ENCODE results near the gene DBP.
"Not testable (repeated sequence)": the region's sequence is repeated elsewhere in the genome, so short reads cannot be mapped to it uniquely, and the experiment has no call there.

Gene DBP

DNA sequence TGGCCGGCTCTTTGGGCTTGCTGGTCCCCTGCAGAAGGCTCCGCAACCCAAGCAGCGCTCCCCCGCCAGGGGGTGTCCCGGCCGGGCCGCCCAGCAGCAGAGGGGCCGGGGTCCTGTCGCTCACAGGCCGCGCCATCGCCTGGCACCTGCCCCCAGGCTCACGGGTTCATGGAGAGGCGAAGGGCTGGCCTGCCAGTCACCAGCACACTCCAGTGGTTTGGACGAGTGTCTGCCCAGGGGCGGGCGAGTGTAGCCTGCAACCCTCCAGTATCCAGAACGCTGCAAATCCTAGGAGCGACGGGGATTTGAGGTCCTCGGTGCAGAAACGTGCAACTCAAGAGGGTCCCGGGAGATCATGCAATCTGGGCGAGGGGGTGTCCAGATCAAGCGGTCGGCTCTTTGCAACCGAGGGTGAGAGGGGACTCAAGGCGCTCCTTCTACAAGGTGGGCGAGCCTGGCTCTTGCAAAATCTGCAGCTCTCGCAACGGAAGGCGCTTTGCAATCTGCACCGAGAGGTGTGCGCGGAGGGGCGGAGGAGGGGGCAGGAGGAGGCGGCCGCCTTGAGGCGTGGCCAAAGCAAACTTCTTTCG is at the start of gene DBP:
Gene DBP, minus strand, starts transcription at position 521 of the 590 bp plus-strand sequence. Its CDS starts 385 bp downstream, at position 136.
- DNase-seq (ENCODE audit: low read depth in 4 of 4, low spot score in 1 of 4): no peak

- DNase-seq (ENCODE audit: low read depth in 4 of 4, low spot score in 1 of 4): not testable (repeated sequence)
These were observed 49.5 kb upstream of the DBP start for GRCh38 chr19:48686637-48687036.

DNA sequence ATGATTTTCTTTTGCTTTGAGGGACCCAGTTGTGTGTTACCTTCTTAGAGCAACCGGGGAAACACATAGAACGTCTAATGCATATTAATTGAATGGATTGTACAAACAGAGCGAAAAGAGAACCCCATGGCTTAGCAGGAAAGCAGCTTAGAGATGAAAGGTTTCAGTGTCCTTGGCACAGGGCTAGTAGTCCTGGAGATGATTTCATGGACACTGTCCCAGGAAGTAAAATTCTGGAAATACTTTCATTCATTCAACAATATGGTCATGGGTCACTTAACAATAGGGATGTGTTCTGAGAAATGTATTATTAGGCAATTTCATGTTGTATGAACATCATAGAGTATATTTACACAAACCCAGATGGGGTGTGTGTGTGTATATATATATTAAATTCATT is 48.9 kb upstream of the DBP start:
- no peak for DNase-seq (ENCODE audit: low read depth in 4 of 4, low spot score in 1 of 4)

DNA sequence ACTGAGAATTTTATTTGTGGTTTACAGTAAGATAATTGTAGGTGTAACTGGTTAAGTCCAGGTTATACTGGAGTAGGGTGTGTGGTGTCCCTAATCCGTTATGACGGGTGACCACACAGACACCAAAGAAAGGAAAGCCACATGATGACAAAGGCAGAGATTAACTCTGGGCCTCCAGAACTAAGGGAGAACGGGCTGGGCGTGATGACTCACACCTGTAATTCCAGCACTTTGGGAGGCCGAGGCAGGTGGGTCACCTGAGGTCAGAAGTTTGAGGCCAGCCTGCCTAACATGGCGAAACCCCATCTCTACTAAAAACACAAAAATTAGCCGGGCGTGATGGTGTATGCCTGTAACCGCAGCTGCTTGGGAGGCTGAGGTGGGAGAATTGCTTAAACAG is 48.4 kb upstream of the DBP start:
- DNase-seq (ENCODE audit: low read depth in 4 of 4, low spot score in 1 of 4): no peak

- peak in 1 of 4 experiments; percentile 4 for DNase-seq (ENCODE audit: low read depth in 4 of 4, low spot score in 1 of 4)
These were observed 46.2 kb upstream of the DBP start for GRCh38 chr19:48683349-48683748.

DNA sequence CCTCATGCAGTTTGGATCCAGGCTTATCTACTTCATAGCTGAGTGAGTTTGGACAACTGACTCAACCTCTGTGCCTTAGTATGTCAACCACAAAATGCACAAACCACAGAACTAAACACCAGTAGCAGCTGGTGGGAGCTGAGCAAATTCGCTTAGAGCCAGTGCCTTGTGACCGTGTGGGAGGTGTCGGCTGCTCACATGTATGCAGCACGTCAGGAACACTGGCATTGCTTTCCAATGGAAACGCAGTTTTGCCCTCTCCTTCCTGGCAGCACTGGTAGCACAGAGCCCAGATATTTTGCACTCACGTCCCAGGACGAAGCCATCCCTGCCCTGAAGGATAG is 43.9 kb upstream of the DBP start:
- no peak for DNase-seq (ENCODE audit: low read depth in 4 of 4, low spot score in 1 of 4)

GRCh38 chr19:48680436-48681126 is 43.4 kb upstream of the DBP start:
- no peak for DNase-seq (ENCODE audit: low read depth in 4 of 4, low spot score in 1 of 4)

DNA sequence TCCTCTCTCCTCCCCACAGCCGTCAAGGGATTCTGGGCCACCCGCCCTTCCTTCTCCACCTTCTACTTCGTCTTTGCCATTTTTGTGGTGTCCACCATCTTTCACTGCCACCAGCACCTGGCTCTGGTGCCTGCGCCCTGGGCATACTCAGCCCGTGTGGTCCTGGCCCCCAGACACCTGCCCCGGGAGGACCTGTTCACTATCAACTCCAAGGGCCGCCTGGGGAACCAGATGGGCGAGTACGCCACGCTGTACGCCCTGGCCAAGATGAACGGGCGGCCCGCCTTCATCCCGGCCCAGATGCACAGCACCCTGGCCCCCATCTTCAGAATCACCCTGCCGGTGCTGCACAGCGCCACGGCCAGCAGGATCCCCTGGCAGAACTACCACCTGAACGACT is 42.8 kb upstream of the DBP start:
- DNase-seq (ENCODE audit: low read depth in 4 of 4, low spot score in 1 of 4): not testable (repeated sequence)

GRCh38 chr19:48678201-48678600 is 41.0 kb upstream of the DBP start:
- no peak for DNase-seq (ENCODE audit: low read depth in 4 of 4, low spot score in 1 of 4)

GRCh38 chr19:48676887-48677286 is 39.7 kb upstream of the DBP start:
- DNase-seq (ENCODE audit: low read depth in 4 of 4, low spot score in 1 of 4): no peak

DNA sequence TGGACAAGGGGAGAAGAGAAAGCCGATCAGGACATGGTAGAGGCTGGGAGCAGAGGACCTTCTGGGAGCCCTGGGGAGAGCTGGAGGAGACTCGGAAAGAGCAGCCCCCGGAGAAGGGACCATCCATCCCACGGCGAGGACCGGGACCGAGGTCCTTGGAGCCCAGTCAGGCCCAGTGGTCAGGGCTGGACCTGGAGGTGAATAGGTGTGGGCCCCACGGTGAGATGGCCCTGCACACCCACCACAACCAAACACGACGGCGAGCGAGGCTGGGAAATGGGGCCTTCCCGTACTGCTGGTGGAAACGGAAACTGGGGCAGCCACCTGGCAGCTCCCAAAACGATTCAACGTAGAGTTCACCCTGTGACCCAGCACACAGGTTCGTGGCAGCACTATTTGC is 39.3 kb upstream of the DBP start:
- no peak for DNase-seq (ENCODE audit: low read depth in 4 of 4, low spot score in 1 of 4)

- peak; percentile 49 to 66 (median 51) for DNase-seq (ENCODE audit: low read depth in 4 of 4, low spot score in 1 of 4)
These were observed 38.0 kb upstream of the DBP start for GRCh38 chr19:48674921-48675824.

DNA sequence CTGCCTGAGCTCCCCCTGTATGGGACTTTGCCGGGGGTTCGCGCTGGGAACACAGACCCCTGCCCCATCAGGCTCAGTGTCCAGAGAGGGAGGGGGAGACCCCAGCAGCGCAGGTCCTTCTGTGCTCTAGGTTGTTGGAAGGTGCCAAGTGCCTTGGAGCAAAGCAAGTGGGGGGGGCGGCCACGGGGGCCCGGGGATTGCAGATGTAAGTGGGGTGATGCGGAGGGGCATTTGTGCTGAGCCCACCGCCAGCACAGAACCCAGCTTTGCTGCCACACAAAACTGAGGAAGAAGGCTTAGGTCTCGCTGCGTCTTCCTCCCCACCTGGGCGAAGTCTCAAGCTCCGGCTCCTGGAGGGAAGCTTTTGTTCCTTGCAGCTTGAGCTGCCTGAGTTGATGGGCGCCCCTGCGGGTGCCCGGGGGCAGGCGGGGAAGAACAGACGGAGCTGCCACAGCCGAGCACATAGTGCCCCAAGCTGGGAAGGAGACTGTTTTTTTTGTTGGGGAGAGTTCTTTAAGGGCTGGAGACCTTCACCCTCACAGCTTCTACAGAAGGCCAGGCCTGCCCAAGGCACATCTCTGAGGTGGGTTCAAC is 37.1 kb upstream of the DBP start:
- DNase-seq (ENCODE audit: low read depth in 4 of 4, low spot score in 1 of 4): no peak

DNA sequence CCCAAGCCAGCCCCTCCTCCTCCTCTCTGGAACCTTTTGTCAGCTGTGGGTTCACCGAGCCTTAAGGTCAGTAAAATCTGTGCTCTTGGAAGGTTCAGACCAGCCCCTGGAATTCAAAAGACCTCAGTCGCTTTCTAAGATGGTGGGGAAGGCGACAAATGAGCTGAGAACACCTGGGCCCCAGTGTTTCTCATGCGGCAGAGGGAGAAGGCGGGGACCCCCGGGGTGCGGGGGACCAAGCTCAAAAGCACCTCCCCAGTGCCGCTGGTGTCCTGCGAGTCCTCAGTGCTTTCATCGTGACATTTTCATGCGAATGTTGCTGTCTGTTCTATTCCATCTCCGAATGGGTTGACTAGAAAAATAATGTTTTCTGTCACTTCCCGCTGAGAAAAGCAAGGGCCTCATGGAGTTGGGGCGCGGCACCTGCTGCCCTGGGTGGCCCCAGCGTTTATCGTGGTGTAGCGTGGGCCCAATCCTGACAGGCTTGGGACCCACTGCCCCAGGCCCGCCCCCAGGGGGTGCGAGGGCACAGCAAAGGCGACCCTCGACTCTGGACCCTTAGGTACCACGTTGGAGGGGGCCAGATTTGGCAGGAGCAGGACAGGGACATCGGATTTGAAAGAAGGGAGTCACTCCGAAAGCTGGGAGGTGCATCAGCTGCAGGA is 36.4 kb upstream of the DBP start:
- DNase-seq (ENCODE audit: low read depth in 4 of 4, low spot score in 1 of 4): no peak

- DNase-seq (ENCODE audit: low read depth in 4 of 4, low spot score in 1 of 4): no peak
These were observed 35.8 kb upstream of the DBP start, which contains the start of gene NTN5 for GRCh38 chr19:48672994-48673393. TSS of gene NTN5 (minus strand) at chr19:48673017. CDS start at chr19:48670986, 2,031 bp downstream.

GRCh38 chr19:48671446-48671995 is 34.3 kb upstream of the DBP start:
- no peak for DNase-seq (ENCODE audit: low read depth in 4 of 4, low spot score in 1 of 4)

- no peak for DNase-seq (ENCODE audit: low read depth in 4 of 4, low spot score in 1 of 4)
These were observed 33.7 kb upstream of the DBP start for GRCh38 chr19:48670699-48671445.

DNA sequence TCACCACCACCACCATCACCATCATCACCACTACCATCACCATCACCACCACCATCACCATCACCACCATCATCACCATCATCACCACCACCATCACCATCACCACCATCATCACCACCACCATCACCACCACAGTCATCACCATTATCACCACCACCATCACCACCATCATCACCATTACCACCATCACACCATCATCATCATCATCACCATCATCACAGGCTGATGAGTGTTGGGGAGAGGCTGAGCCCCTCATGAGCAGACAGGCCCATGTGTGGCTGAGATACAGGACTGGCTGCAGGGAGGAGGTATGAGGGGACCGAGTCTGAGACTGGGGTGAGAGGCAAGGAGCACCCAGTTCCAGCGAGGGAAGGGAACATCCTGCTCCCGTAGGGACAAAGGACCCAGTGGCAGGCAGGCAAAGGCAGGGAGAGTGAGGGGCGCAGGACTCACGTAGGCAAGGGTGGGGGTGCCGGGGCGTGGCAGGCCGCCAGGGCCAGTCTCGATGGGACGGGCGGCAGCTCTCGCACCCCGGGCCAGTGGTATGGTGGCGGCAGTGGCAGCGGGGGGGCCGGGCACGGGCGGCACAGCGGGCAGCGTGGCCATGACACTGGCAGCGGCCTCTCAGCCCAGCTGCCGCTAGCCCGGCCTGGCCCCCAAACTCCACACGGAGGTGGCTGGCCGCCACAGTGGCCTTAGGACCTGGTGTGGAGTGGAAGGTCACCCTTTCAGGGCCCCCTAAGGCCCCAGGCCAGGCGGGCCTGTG is 32.9 kb upstream of the DBP start:
- no peak for DNase-seq (ENCODE audit: low read depth in 4 of 4, low spot score in 1 of 4)

DNA sequence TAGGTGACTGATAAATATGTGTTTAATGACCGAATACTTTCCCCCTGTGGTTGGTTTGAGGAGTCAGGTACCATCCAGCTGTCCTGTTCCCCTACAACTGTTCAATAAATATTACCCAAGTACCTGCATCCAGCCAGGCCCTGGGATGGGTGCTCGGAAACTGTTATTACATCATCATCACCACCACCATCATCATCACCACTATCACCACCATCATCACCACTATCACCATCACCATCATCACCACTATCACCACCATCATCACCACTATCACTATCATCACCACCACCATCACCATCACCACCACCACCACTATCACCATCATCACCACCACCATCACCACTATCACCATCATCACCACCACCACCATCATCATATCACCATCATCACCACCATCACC is 31.6 kb upstream of the DBP start:
- no peak for DNase-seq (ENCODE audit: low read depth in 4 of 4, low spot score in 1 of 4)

All from stimulated activated CD4-positive, alpha-beta T cell treated with anti-CD3 and anti-CD28 coated beads, Interleukin-1b, Interleukin-23, amount 100 ng/mL, for 24 hours (primary cell).